Osteocyte (in vitro differentiated cells): ENCODE measurements around the gene CDH23. TPM values are rescaled to one million over a fixed set of nuclear protein-coding genes. Genes with fewer than 3 reads are reported as not detected.

Experiments
- DNase-seq: peaks from one replicate; pipeline ENCODE4 v3.0.0; 2021; ENCODE audit warnings: mixed read lengths; ENCODE audit not compliant: unreplicated experiment; ENCODE audit errors: extremely low spot score
- H3K27ac Mint-ChIP-seq: one replicate; pipeline ENCODE4 v1.8.0; 2021; ENCODE audit warnings: mild to moderate bottlenecking, mixed read lengths; ENCODE audit not compliant: unreplicated experiment
- H3K27me3 Mint-ChIP-seq: one replicate; pipeline ENCODE4 v1.8.0; 2021; ENCODE audit warnings: mixed read lengths; ENCODE audit not compliant: unreplicated experiment
- H3K36me3 Mint-ChIP-seq: one replicate; pipeline ENCODE4 v1.8.0; 2021; ENCODE audit warnings: mixed read lengths; ENCODE audit not compliant: unreplicated experiment
- H3K4me1 Mint-ChIP-seq: one replicate; pipeline ENCODE4 v1.8.0; 2021; ENCODE audit warnings: mixed read lengths; ENCODE audit not compliant: unreplicated experiment
- H3K4me3 Mint-ChIP-seq: one replicate; pipeline ENCODE4 v1.8.0; 2021; ENCODE audit warnings: mild to moderate bottlenecking, moderate library complexity, mixed read lengths; ENCODE audit not compliant: unreplicated experiment
- H3K9me3 Mint-ChIP-seq: one replicate; pipeline ENCODE4 v1.8.0; 2021; ENCODE audit warnings: mixed read lengths; ENCODE audit not compliant: unreplicated experiment
- CTCF ChIP-seq: fragments of 200-600 bp; sonication (generic); IDR thresholded peaks from 2 replicates; pipeline ENCODE4 v1.5.0; 2021; ENCODE audit warnings: antibody characterized with exemption, mild to moderate bottlenecking, moderate library complexity
- total RNA-seq: library from RNA; stranded (reverse); gene quantifications from 2 replicates; pipeline ENCODE4 v1.2.1, GENCODE V29; 2021

The CDH23 gene
- total RNA-seq, 1 donor from 2014 or later, result not detected

GRCh38 chr10:71735709-71736569, 339.2 kb downstream of the CDH23 start:
- Mint-ChIP-seq H3K9me3 (no peaks in the 10 kb centered on the region), H3K27ac (no peak overlapping the region), H3K36me3 (no peaks in the 10 kb centered on the region), H3K4me1 (no peaks in the 10 kb centered on the region), H3K4me3 (no peak overlapping the region), H3K27me3 (peaks cover 12% of the 10 kb centered on the region)
- DNase-seq, result no peak
- no peak for TF ChIP-seq CTCF

- no peaks in the 10 kb centered on the region for H3K36me3 Mint-ChIP-seq
- no peak overlapping the region for H3K27ac Mint-ChIP-seq
- no peak for DNase-seq
- no peak overlapping the region for H3K4me3 Mint-ChIP-seq
- TF ChIP-seq CTCF, result no peak
- no peaks in the 10 kb centered on the region for H3K9me3 Mint-ChIP-seq
- H3K4me1 Mint-ChIP-seq, result no peaks in the 10 kb centered on the region
- peaks cover 12% of the 10 kb centered on the region for H3K27me3 Mint-ChIP-seq
Observed at GRCh38 chr10:71736570-71736952, 339.8 kb downstream of the CDH23 start.

- peaks cover 12% of the 10 kb centered on the region for H3K27me3 Mint-ChIP-seq
- H3K36me3 Mint-ChIP-seq, result no peaks in the 10 kb centered on the region
- no peaks in the 10 kb centered on the region for H3K4me1 Mint-ChIP-seq
- H3K9me3 Mint-ChIP-seq, result no peaks in the 10 kb centered on the region
- no peak overlapping the region for H3K27ac Mint-ChIP-seq
- H3K4me3 Mint-ChIP-seq, result no peak overlapping the region
- no peak for DNase-seq
- no peak for TF ChIP-seq CTCF
Observed at GRCh38 chr10:71737001-71737833, 340.5 kb downstream of the CDH23 start.

GRCh38 chr10:71737834-71738197, 341.1 kb downstream of the CDH23 start:
- DNase-seq, result no peak
- TF ChIP-seq CTCF, result no peak
- Mint-ChIP-seq H3K9me3 (no peaks in the 10 kb centered on the region), H3K27me3 (peaks cover 9% of the 10 kb centered on the region), H3K4me3 (no peak overlapping the region), H3K36me3 (no peaks in the 10 kb centered on the region), H3K27ac (no peak overlapping the region), H3K4me1 (no peaks in the 10 kb centered on the region)

DNA sequence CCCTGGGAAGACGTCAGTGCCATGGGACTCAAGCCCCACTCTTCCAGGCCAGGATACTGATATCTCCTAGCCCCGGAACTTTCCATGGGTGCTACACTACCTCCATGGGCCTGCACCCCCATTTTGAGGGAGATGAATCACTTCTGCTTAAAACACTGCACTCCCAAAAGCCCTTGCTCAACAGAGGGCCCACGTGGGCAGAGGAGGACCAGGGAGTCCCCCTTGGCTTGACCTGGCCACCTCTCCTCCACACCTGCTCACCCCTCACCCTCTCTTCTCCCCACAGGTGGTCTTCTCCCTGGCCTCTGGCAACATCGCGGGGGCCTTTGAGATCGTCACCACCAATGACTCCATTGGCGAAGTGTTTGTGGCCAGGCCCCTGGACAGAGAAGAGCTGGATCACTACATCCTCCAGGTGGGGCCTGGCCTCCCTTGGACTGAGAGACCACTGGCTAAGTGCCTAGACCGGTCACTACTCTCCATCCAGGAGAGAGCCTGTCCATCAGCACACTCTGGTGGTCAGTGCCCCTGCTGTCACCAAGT, 342.7 kb downstream of the CDH23 start:
- H3K36me3 Mint-ChIP-seq, result no peaks in the 10 kb centered on the region
- H3K4me3 Mint-ChIP-seq, result no peak overlapping the region
- H3K27ac Mint-ChIP-seq, result no peak overlapping the region
- H3K9me3 Mint-ChIP-seq, result no peaks in the 10 kb centered on the region
- no peaks in the 10 kb centered on the region for H3K4me1 Mint-ChIP-seq
- H3K27me3 Mint-ChIP-seq, result peaks cover 2% of the 10 kb centered on the region
- no peak for TF ChIP-seq CTCF
- DNase-seq, result no peak
